Stimulated activated CD8-positive, alpha-beta memory T cell treated with anti-CD3 and anti-CD28 coated beads, Interleukin-15, amount 100 ng/mL, for 1 hour (primary cell): Measurements from ENCODE around the gene ABL1.
"Not testable (repeated sequence)": the region's sequence is repeated elsewhere in the genome, so short reads cannot be mapped to it uniquely, and the experiment has no call there.

ENCODE experiments used
- DNase-seq: peaks from one replicate; pipeline ENCODE4 v3.0.0-alpha.2; 2020; ENCODE audit warnings: low read depth

ABL1 gene

DNA sequence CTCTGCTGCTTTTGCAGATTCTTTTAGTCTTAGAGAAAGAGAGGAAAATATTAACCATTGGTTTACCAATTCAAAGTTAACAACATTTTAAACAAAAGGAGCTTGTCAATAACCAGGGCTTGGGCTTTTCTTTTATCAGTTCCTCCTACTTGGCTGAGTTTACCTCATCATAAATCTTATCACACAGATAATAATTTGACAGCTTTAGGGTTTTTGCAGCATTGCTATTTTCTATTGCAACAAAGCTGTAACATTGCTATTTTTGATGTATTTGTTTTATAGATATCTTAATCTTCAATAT lies 9.8 kb upstream of the ABL1 start:
- no peak for DNase-seq

DNA sequence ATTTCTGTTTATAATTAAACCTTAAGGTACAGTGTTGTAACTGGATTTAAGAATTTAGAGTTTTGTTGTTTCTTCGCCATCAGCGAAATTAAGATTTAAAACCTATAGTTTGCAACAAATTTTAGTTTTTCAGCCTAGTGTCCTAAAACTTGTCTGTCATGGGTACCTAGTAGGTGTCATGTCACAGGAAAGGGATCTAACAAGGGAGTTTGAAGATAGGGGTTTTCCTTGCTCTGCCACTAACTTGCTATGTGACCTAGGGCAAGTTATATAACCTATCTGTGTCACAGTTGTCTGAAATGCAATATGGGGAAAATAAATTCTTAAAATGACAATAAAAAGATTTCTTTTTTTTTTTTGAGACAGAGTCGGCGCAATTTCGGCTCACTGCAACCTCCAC lies 9.2 kb upstream of the ABL1 start:
- DNase-seq: no peak

DNA sequence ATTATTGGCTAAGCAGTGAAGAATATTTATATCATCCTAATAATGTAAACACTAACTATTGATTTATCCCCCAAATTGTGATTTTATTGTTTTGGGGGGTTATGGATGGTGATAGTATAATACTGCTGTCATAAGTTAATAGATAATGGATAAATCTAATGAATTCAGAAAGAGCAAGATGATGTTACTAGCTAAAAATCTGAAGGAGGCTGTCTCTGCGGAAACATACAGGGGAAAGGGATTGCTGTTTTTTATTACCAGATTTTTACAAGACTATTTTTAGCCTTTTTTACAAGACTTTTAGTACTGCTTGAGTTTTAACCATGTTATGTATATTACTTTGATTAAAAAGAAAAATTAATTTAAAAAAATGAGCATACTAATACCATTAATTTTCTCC lies 5.3 kb upstream of the ABL1 start:
- DNase-seq: no peak

DNA sequence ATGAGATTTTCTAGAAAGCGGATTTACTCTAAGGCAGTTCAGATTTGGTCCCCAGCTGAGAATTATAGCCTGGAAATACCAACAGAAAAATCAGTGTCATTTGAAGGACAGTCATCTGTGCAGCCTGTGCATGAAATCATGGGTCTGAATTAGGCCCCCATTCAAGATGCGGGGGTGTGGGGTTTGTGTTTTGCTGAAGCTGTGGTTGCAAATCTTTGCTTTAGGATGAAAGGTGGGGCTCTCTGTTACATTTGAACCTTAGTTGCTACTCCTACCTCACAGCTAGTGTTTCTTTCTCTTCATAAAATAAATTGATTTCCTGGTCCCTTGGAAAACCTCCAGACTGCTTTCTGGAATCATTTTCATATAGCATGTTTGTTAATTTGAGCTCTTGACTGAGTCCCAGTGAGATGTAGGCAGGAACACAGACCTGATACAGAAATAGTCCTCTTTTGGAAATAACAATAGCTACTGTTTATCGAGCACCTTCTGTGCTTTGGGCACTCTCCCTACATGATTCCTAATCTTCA lies 4.8 kb upstream of the ABL1 start:
- DNase-seq: no peak

DNA sequence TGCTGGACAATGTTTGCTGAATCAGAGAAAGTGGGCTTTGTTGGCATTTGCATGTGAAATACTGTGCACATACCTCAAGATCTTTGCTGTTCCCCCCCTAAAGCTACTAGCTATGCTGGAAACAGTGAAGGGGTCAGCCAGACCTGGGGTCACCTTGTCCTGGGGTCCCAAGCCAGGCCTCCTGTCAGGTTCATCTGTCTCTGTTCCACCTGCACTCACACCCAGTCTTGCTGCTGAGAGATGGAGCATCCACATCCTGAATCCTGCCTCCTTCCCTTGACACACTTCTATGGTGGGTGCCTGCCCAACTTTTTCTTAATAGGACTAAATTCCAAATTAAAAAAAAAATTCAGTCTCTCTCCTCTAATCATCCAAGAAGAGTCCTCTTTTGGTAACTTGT lies 4.0 kb upstream of the ABL1 start:
- no peak for DNase-seq

DNA sequence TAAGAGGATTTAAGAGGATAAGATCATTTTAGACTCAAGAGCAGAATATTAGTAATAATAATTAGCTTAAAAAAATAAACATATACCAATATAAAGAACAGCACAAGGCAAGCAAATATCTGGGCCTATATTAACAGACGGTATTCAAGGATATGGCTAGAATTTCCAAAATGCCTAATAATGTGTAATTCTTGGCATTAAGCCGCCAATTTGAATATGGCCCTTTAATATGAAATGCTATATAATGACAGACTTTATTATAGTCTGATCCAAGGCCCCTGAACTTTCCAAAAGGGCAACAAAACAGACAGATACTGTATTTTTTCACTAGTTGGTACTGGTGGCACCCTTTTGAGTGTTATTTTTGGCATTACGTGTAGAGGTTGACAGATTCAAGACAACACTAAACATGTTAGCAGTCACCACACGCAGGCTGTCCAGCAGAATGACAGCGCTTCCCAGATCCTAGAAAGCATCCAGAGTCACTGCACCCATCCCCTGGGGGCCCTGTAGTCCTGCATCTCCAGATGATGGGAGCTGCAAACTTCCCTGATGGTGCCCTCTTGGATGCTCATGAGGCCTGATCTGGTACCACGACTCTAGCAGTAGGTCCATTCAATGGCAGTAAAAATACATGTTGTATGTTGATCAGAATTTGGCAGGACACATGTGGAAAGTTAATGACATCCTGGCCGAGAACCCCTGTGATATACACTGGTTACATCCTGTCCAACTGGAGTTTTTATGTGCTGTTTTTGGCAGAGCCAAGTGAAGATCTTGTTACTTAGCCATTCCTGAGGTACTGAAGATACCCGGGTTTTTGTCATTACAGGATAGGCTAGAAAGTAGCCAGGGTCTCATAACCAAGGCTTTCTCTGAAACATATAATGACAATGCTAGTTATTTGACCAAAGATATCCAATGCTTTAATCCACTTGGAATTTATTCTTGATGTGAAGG lies 1.7 kb upstream of the ABL1 start:
- no peak for DNase-seq

DNA sequence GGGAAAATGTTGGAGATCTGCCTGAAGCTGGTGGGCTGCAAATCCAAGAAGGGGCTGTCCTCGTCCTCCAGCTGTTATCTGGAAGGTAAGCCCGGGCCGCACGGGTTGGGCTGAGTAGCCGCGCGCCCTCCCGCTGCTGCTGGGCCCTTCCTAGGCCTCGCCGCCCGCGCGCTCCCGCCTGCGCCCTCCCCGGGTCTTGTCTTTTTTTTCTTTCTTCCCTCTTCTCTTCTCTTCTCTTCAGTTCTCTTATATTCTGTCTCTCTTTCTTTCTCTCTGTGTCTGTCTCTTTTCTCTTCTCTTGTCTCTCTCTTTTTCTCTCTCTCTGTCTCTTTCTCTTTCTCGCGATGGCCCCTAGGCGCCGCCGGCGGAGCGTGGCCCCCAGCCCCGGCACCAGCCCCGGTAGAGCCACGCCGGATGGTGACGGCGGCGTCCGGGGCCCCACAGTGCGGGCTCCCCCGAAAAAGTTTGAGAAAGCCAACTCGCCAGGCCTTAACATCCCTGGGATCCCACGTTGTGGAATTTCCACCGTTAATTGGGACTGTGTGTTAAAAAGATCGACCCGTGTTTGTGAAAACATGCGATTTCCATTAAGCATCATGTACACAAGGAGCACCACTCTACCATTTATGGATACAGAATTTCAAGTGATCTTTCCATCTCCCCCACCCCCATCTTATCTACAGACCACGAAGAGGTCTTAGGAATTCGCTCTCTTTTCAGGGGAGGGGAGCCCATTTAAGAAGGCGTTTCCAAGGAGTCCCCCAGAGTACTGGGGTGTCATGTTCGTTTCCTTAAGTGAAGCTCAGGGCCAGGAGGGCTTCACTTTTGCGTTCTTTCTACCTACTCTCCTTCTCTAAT lies 616 bp downstream of the ABL1 start:
- DNase-seq: no peak

DNA sequence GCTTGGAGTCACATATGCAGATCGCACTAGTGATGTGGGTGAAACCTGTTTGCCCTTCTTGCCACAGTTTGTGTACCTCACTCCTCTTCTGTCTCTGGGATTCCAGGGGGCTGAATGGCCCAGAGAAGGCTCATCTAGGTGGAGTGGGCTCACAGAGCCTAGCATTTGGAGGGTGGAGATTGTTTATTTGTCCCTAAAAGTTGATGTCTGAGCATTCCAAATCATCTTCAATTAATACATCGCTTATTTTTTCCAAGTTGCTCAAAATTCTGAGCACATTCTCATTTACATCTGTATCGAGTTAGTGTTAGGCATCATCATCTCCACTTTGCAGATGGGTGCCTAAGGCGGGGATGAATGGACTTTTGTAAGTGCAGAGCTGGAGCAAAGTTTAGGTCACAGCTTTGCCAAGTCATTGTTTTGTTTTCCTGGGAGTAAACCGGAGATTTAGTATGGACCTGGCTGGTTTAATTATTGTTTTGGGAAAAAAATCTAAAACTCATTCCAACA lies 2.0 kb downstream of the ABL1 start:
- no peak for DNase-seq

DNA sequence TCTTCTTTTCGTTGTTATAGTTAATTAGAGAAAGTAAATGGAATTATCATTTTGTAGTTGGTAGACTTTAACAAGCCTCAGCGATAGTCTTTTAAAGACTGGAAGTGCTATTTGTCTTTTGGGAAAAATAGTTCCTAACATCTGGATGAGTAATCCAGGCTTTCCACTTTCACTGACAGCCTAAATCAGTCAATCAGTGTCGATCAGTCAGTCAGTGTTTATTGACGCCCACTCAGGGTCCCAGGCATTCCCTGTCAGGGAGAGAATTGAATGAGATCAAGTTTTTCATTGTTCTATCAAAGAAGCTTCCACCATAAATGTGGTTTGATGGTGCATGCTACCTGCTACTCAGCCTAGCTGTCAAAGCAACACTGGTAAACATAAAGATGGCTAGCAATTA lies 2.6 kb downstream of the ABL1 start:
- no peak for DNase-seq

DNA sequence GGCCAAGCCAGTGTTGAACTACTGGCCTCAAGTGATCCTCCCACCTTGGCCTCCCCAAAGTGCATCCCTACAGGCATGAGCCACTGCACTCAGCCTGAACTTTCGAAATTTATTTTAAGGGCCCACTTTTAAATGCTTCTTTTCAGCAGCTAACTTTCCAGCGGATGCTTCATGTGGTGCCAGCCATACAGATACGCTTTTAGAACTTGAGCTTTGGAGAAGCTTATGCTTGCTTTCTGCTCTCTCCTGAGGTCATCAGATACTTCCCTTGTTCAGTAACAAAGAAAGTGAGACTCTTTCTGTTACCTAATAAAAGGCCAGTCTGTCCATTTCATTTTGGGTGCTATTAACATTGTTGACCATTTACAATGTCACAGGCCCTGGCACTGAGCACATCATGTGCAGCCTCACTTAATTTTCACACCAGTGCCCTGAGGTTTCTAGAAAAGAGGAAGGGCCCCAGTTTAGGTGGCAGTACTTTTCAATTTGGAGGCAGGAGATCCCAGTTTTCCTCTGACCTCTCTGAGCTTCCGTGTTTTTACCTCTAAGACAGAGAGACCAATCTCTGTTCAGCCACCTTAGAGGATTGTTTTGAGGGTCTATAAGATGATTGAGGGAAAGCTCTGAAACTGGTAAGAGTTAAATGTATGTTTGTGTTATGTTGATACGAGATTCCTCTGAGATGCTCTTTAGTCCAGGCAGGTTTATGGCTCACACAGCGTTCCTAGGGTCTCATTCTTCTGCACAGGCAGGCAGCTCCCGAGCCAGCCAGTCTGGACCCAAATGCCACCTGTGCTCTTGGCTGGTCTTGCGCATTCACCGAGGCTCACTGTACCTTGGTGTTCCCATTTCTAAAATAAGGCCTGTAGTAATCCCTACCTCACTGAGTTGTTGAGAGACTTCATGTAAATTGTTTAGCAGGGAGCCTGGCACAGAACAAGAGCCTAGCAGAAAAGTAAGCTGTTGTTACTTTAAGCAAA lies 4.4 kb downstream of the ABL1 start:
- DNase-seq: no peak

DNA sequence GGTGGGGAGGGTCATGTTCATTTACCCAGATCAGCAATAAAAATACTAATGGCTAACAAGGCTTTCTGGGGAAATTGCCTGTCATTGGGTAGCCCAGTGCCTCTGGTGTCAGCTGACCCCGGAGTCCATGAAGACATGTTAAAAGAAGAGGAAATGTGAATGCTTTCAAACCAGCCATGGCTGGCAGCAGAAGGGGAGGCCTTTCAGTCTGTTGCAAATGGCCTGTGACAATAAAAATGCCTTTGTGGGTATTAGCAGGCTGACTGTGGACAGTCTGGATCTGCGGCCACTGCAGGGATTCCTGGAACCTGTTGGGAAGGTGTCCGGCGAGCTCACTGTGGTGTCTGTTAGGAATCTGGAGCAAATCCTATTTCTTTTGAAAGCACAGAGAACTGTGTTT lies 7.5 kb downstream of the ABL1 start:
- DNase-seq: no peak

DNA sequence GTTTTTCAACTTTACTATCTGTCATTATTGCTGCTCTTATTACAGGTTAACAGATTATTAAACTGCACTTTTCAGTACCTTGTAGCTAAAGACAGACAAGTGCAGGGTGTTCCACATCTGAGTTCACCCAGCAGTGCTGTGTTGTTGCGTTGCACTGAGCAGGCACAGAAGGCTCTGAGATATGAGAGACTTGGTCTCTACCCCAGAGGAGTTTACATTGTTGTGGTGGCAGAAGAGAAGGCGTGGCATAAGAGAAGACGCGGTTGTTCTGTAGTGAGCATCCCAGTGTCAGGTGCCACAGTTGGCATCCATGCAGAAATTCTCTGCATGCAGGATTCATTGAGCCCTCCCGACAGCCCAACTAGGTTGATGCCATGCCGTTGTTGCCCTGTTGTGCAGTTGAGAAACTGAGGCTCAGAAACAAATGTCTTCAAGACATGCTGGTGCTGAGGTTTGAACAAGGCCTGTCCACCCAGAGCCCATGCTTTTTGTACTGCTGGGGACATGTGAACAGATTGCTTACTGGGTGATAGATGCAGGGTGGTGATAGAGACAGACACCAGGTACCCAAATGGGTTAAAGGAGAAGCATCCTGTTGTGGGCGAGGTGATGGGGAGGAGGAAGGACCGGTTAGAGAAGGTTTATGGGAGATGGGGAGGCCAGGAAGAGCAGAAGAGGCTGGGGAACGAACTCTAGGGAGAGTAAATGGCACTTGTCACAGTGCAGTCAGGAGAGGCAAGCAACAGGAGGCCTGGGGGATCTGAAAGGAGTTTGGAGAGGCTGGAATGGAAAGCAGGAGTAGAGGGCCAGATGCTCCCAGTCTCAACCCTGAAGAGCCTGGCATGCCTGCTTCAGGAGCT lies 8.2 kb downstream of the ABL1 start:
- DNase-seq: no peak

DNA sequence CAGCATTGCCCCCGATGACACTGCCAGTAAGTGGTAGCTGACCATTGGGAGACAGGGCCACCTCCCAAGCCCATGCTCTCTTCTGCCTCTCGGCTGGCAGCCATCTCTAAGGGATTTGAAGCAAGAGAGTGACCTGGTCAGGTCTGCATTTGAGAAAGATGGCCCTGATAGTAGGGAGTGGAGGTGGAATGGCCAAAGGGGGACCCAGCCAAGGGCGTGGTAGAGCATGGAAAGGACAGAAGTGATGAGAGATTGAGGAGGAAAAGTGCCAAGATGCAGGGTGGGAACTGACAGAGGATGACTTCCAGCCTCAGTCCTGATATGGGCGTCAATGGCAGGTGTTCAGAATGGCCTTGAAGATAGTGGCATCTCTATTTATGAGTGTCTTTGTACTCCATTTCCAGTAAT lies 9.0 kb downstream of the ABL1 start:
- DNase-seq: no peak

DNA sequence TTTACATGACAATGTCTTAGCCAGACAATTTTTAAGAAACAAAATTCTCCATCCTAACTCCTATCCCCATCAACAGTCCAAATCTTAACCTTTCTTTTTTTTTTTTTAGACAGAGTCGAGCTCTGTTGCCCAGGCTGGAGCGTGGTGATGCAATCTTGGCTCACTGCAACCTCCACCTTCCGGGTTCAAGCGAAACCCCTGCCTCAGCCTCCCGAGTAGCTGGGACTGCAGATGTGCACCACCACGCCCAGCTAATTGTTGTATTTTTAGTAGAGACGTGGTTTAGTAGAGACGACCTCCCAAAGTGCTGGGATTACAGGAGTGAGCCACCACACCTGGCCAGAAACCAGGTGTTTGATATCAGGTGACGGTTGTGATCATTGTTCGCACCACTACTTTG lies 10.2 kb downstream of the ABL1 start:
- DNase-seq: no peak

DNA sequence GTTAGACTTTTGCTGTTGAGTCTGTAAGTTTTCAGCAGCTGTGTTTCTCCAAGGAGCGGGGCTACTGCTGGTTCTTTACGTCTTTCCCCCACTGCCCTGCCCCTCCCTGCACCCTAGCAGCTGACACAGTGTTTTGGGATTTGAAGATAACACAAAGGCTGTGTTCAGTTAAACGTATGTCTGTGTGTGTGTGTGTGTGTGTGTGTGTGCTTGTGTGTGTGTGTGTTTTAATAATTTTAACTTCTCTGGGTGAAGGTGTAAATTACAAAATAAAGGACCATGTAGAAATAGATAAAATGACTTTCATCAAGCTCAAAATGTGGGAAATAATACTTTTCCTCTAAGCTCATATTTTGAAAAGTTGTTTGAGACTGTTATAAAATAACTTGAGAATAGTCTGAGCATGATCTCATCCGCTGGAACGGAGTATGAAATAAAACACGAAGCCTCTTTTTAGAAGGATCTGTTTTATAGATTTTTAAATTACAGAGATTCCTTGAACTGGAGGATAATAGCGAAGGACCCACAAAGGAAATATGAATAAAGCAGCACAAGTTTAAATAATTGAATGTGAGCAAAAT lies 10.9 kb downstream of the ABL1 start:
- no peak for DNase-seq

DNA sequence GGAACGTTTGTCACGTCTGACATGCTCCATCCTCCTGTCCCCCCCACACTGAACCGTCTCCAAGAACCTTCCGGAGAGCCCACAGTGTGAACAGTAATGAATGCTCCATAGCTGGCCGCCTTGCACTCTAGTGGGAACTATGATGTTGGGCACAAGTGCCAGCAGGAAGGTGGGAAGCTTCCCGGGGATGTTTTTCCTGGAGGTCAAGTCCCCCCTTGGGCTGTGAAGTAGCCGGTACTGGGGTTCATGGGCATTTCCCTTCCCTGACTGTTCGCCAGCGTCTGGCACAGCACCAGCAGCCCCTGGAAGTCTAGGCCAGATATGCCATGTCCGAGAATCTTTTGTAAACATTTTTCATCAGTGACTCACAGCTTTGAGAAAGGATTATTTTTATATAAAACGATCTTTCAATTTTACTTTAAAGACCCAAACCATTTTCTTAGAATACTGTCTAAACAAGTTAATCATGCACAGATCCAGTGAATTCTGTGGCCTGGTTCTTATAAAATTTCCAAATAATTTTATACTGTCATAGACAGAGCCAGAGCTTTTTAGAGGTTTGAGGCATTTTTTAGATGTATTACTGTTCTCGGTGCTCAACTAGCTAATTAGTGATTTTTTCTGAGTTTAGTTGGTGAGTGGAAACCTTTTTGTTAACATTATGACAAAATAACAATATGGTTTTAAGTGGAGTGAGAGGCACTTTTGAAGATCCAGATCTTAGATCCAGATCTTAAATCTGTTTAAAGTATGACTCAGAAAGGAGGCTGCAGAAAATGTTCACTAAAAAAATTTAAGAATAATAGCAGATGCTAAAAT lies 11.6 kb downstream of the ABL1 start:
- DNase-seq: no peak

DNA sequence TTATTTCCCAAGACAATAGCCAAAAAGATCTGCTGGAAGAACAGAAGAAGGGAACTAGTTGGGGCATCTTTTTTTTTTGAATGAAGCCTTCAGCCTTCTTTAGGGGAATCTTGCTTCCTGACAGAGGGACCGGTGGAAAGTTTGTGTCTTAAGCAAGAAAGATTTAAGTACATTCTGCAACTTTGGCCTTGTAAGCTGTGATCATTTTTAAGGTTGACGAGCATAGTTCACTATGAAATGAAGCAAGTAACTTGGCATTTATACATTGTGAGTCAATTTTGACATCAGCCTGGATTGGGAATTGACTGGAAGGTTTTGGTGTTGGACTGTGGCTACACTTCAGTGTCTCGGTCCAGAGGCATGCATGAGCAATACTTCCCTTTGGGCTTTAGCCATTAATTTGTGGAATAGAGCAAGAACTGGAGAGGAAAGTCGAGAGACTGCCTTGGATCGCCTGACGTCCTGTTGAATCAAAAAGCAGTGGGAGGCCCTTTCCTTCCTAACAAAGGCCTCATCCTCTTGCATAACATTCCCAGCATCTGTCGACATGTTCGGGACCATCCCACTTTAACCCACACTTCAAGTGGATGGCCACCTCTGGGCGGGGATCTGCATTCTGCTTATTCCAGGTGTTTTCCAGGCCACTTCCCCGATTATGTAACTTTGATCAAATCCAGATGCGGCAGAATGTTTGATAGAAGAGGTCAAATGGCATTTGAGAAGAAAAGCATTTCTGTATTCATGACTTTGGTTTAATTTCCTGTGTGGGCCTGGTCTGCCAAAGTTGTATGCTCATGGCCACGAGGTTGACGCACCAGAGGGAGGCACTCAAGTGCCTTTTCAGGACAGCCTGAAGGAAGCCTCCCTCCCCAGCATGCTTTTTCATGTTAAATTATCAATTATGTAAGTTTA lies 12.5 kb downstream of the ABL1 start:
- no peak for DNase-seq

DNA sequence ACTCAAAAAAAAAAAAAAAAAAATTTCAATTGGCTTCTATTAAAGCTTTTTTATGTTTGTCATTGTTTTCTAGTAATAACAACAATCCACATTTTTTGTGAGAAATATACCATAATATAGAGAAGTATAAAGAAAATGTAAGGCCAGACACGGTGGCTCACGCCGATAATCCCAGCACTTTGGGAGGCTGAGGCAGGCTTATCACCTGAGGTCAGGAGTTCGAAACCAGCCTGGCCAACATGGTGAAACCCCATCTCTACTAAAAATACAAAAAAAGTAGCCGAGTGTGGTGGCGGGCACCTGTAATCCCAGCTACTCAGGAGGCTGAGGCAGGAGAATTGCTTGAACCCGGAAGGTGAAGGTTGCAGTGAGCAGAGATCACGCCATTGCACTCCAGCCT lies 13.5 kb downstream of the ABL1 start:
- DNase-seq: not testable (repeated sequence)
